SIG-M5 treated with dmso at 0.1 percent for 504 hours (cell line): Measurements from ENCODE around the gene PGAM2.

Source experiments
- DNase-seq: peaks from one replicate; lab custom pipeline; 2025; ENCODE audit not compliant: unreplicated experiment; lab: John Stamatoyannopoulos, UW

PGAM2 gene

GRCh38 chr7:44086627-44087026 is 21.3 kb upstream of the PGAM2 start:
- no peak for DNase-seq

- DNase-seq: no peak
Measured at GRCh38 chr7:44085546-44085945, 20.2 kb upstream of the PGAM2 start.

DNA sequence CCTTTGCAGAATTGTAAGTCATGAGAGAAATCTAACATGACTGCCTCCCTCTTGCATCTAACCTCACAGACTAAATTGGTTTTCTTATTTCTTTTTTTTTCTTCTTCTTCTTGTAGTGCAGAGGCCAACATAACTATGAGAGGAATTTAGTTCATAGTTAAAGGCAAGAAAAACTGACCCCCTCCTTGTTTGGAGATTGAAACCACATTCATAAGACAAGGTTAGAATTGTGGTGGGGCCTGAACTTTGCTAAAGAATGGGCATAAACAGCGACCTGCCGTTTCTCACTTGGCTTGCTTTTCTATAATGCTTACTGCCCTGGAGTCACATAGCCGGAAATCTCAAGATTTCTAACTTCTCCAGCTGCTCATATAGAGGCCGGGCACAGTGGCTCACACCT is 19.3 kb upstream of the PGAM2 start:
- no peak for DNase-seq

GRCh38 chr7:44083796-44084195 is 18.4 kb upstream of the PGAM2 start:
- DNase-seq: no peak

GRCh38 chr7:44082541-44083207 is 17.3 kb upstream of the PGAM2 start:
- DNase-seq: peak; percentile 99

DNA sequence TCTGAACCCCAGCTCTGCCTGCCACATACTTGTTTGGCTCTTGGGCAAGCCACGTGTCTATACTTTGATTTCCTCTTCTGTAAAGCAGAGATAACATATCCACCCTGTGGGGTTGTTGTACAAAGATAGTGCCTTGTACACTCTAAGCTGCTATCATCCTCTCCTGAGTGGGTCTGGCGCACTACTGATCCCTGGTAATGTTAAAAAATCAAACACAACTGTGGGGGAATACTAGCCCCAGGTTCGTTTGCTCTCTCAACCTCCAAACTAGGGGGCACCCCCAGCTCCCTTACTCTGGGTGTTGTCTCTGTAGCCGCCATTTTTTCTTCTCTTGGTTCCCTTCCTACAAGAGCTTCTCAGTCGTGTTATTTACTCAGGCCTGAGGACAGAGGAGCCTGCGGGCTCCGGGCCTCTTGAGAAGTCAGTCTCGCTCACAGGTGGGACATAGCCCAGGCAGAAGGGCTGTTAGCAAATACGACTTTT is 15.9 kb upstream of the PGAM2 start:
- peak; percentile 40 for DNase-seq

- no peak for DNase-seq
Measured at GRCh38 chr7:44080686-44081265, 15.4 kb upstream of the PGAM2 start.

GRCh38 chr7:44080118-44080517 is 14.8 kb upstream of the PGAM2 start:
- DNase-seq: no peak

DNA sequence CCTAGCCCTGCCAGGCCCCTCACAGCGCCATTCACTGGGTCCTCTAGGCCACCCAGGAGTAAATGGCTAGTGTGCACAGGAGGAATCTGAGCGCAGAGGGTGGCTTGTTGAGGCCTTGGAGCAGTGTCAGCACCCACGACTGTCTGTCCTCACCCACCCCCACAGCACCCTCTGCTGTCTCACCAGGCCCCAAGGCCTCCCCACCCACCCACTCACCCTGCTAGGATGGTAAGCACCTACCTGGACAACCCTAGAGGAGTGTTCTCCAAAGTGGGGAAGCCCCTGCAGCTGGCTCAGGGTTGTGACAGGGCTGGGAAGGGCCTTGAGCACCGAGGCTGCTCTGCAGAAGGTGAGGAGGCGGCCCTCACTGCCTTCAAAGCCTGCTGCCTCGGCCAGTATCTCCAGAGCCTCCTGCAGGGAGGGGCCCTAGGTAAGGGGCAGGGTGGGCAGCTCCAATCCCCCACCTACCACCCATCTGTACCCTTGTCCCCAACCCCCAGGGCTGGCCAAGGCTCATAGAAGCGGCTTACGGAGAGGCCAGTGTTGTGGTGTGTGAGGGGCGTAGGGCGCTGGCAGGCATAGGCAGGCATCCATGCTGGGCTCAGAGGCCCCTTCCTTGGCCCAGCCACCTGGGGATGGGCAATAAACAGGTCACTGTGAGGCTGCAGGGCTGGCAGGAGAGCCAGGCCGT is 14.1 kb upstream of the PGAM2 start:
- no peak for DNase-seq

- DNase-seq: no peak
Measured at GRCh38 chr7:44078521-44078920, 13.2 kb upstream of the PGAM2 start.

GRCh38 chr7:44077681-44078091 is 12.3 kb upstream of the PGAM2 start:
- no peak for DNase-seq

- DNase-seq: no peak
Measured at GRCh38 chr7:44077061-44077460, 11.7 kb upstream of the PGAM2 start.

GRCh38 chr7:44076101-44076895 is 10.9 kb upstream of the PGAM2 start:
- DNase-seq: no peak

DNA sequence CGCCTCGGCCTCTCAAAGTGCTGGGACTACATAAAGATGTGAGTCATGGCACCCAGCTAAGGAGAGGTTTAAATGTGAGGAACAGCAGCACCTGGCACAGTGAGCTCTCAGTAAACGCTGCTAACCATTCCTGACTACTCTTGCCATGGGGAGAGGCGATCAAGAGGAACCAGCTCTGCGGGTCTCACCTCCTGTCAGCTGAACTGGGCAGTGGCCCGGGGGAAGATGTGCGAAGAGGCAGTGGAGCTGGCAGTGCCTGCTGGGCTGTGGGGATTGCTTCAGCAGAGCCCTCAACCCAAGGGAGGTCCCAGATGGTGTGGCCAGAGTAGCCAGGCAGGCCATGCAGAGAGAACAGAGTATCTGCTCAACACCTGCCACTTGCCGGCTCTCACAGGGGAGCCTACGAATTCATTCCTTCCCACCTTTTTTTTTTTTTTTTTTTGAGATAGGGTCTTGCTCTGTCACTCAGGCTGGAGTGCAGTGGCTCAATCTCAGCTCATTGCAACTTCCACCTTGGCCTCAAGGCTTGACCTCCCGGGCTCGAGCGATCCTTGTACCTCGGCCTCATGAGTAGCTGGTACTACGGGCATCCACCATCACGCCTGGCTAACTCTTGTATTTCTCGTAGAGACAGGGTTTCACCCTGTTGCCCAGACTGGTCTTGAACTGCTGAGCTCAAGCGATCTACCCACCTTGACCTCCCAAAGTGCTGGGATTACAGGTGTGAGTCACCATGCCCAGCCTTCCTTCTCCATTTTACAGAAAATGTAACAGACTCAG is 10.1 kb upstream of the PGAM2 start:
- peak; percentile 20 for DNase-seq

- DNase-seq: no peak
Measured at GRCh38 chr7:44074349-44074695, 9.0 kb upstream of the PGAM2 start.

- peak; percentile 47 for DNase-seq
Measured at GRCh38 chr7:44073664-44074348, 8.4 kb upstream of the PGAM2 start.

- peak; percentile 36 for DNase-seq
Measured at GRCh38 chr7:44072364-44073231, 7.2 kb upstream of the PGAM2 start.

DNA sequence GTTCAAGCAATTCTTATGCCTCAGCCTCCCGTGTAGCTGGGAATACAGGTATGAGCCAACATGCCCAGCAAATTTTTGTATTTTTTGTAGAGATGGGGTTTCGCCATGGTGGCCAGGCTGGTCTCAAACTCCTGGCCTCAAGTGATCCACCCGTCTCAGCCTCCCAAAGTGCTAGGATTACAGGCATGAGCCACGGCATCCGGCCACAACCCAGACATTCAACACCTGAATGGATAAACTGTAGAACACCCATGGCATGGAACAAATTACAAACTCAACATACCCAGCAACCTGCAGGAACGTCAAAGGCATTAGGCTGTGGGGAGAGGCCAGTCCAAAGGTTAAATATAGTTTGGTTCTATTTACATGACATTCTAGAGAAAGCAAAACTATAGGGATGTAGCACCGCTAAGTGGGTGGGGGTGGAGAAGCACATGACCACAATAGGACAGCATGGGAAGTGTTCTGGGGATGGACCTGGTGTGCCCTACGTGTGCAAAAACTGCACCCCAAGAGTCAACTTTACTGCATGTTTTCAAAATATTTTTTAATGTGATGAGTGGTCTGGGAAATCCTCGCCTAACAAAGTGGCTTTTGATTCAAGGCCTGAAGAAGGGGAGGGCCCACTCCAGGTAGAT is 6.5 kb upstream of the PGAM2 start:
- no peak for DNase-seq

- DNase-seq: no peak
Measured at GRCh38 chr7:44068054-44068453, 2.7 kb upstream of the PGAM2 start.
